ENCODE measurements around the gene SPECC1. TPM values are rescaled to one million over a fixed set of nuclear protein-coding genes. Genes with fewer than 3 reads are reported as not detected.

SPECC1 gene
- total RNA-seq, 1 donor from 2014 or later = 7.5 TPM

DNA sequence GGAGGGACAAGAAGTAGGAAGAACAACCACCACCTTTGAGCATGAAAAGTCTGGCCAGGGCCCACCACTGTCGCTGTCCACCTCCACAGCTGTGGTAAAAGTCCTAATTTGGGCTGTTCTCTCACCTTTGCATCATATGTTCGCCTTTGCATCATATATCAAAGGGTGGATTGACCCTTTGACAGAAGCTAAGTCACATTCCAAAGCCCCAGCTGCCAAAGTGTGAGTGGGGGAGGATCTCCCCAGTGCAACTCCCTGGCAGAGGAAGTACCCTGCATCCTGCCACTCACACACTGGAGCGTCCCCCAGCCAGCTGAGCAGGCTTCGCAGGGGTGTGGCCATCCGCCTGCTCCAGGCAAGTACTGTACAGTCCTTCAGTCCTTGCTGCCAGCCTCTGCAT lies 12.7 kb upstream of the SPECC1 start:
- no peak overlapping the region for H3K4me3 Mint-ChIP-seq
- ChIA-PET CTCF (interaction anchor here (1.4 kb wide), 1 partner anchor 120 kb away, joined by 7 read pairs; no protein-coding TSS in a partner anchor), POLR2A (no interaction called here)
- TF ChIP-seq, protein P1, sequence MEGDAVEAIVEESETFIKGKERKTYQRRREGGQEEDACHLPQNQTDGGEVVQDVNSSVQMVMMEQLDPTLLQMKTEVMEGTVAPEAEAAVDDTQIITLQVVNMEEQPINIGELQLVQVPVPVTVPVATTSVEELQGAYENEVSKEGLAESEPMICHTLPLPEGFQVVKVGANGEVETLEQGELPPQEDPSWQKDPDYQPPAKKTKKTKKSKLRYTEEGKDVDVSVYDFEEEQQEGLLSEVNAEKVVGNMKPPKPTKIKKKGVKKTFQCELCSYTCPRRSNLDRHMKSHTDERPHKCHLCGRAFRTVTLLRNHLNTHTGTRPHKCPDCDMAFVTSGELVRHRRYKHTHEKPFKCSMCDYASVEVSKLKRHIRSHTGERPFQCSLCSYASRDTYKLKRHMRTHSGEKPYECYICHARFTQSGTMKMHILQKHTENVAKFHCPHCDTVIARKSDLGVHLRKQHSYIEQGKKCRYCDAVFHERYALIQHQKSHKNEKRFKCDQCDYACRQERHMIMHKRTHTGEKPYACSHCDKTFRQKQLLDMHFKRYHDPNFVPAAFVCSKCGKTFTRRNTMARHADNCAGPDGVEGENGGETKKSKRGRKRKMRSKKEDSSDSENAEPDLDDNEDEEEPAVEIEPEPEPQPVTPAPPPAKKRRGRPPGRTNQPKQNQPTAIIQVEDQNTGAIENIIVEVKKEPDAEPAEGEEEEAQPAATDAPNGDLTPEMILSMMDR (IDR thresholded peaks at IDR 0.05) = no peak
- DNase-seq = no peak
- no peak for ATAC-seq (ENCODE audit: low read depth)
- H3K27me3 Mint-ChIP-seq = peaks cover 21% of the 10 kb centered on the region
- no peaks in the 10 kb centered on the region for H3K36me3 Mint-ChIP-seq (ENCODE audit: low read depth)
- H3K9me3 Mint-ChIP-seq = no peaks in the 10 kb centered on the region
- H3K27ac Mint-ChIP-seq = no peak overlapping the region
- intact Hi-C loops (cut with micrococcal nuclease) = loop anchor here (10.0 kb wide), 1 partner anchor 848 kb away; no protein-coding TSS in a partner anchor
- H3K4me1 Mint-ChIP-seq = peaks cover 4% of the 10 kb centered on the region

GRCh38 chr17:20008242-20009051 lies 712 bp upstream of the SPECC1 start:
- no peaks in the 10 kb centered on the region for H3K36me3 Mint-ChIP-seq (ENCODE audit: low read depth)
- intact Hi-C loops (cut with micrococcal nuclease) = loop anchor here (1.0 kb wide), 3 partner anchors 16 to 147 kb away; partner anchors contain the start of gene AKAP10
- DNase-seq = peak; percentile 20
- no peak overlapping the region for H3K27ac Mint-ChIP-seq
- TF ChIP-seq, protein P1 (IDR thresholded peaks at IDR 0.05) = no peak
- POLR2A ChIA-PET = interaction anchor here (1.8 kb wide), 1 partner anchor 31 kb away, joined by 16 read pairs; the partner anchor contains the start of gene AKAP10
- CTCF ChIA-PET = interaction anchor here (0.7 to 1.7 kb wide), 3 partner anchors 14 to 26 kb away, joined by 3 to 8 read pairs (median 7); no protein-coding TSS in a partner anchor
- peaks cover 32% of the 10 kb centered on the region for H3K27me3 Mint-ChIP-seq
- H3K9me3 Mint-ChIP-seq = no peaks in the 10 kb centered on the region
- ATAC-seq (ENCODE audit: low read depth) = peak; percentile 23
- H3K4me1 Mint-ChIP-seq = peaks cover 13% of the 10 kb centered on the region
- H3K4me3 Mint-ChIP-seq = peak overlapping the region; percentile 87

- ChIA-PET POLR2A (interaction anchor here (1.8 kb wide), 1 partner anchor 31 kb away, joined by 16 read pairs; the partner anchor contains the start of gene AKAP10), CTCF (interaction anchor here (0.7 to 1.7 kb wide), 3 partner anchors 14 to 25 kb away, joined by 3 to 8 read pairs (median 7); no protein-coding TSS in a partner anchor)
- TF ChIP-seq, protein P1 (IDR thresholded peaks at IDR 0.05) = no peak
- peaks cover 34% of the 10 kb centered on the region for H3K27me3 Mint-ChIP-seq
- H3K27ac Mint-ChIP-seq = no peak overlapping the region
- H3K9me3 Mint-ChIP-seq = no peaks in the 10 kb centered on the region
- no peaks in the 10 kb centered on the region for H3K36me3 Mint-ChIP-seq (ENCODE audit: low read depth)
- intact Hi-C loops (cut with micrococcal nuclease) = loop anchor here (1.0 kb wide), 3 partner anchors 17 to 146 kb away; partner anchors contain the start of gene AKAP10
- no peak for ATAC-seq (ENCODE audit: low read depth)
- peaks cover 13% of the 10 kb centered on the region for H3K4me1 Mint-ChIP-seq
- DNase-seq = no peak
- H3K4me3 Mint-ChIP-seq = peak overlapping the region; percentile 87
Measured at GRCh38 chr17:20009052-20009301, 182 bp upstream of the SPECC1 start.

DNA sequence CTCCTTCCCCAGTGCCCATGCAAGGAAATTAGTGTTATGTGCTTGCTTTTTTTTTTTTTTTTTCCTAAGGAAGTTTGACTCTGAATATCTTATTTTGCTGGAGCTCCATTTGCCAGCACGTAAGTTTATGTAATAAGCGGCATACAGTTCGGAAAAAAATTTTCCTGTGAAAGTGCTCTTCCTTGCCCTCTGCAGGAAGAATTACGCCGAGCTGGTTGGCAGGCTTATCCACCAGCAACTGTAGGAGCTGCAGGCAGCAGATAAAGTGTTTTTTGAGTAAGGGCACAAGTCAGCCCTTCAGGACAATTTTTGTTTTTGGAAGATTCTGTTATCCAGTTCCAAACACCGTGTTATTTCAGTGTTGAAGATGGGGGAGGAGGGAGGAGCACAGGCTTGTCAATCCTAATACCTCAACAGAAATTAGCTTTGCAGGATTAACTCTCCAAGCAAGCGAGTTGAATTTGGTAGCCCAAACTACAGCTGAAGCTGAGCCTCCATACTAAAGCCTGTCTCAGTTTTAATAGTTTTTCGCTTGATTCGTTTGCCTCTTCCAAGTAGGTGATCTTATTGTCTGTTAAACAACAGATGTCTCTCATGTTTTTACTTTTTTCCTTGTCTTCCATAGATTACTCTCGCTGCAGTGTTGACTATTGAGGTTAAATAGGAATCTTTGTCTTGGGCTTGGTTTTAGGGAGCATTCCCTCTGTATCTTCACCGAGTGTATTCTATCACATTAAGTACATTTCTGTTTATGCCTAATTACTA lies 1.1 kb downstream of the SPECC1 start:
- CTCF ChIA-PET = interaction anchor here (1.7 to 1.8 kb wide), 2 partner anchors 16 to 18 kb away, joined by 7 to 9 read pairs; no protein-coding TSS in a partner anchor
- H3K4me3 Mint-ChIP-seq = peak overlapping the region; percentile 73
- ATAC-seq (ENCODE audit: low read depth) (no peak), DNase-seq (no peak)
- peaks cover 36% of the 10 kb centered on the region for H3K27me3 Mint-ChIP-seq
- no peaks in the 10 kb centered on the region for H3K9me3 Mint-ChIP-seq
- TF ChIP-seq, protein P1 (IDR thresholded peaks at IDR 0.05) = no peak
- no peaks in the 10 kb centered on the region for H3K36me3 Mint-ChIP-seq (ENCODE audit: low read depth)
- no peak overlapping the region for H3K27ac Mint-ChIP-seq
- intact Hi-C loops (cut with micrococcal nuclease) = no loop called here
- POLR2A ChIA-PET = interaction anchor here (2.2 kb wide), 1 partner anchor 33 kb away, joined by 8 read pairs; the partner anchor contains the start of gene AKAP10
- H3K4me1 Mint-ChIP-seq = peaks cover 13% of the 10 kb centered on the region

All from activated B cell treated with CpG ODN at 0.5 μM for 24 hours (primary cell).